OCI-LY3 (cell line): Measurements from ENCODE around the gene FCHSD1.

ENCODE experiments used
- H2AFZ ChIP-seq: fragments of 200-600, 300-600 bp; shearing (Covaris generic); 2 replicates; pipeline ENCODE4 v1.6.0; 2014; ENCODE audit warnings: antibody characterized with exemption, low read depth, low read length
- H3K27ac ChIP-seq: fragments of 200-600, 300-600 bp; sonication (generic); 2 replicates; pipeline ENCODE4 v1.5.1; 2014; ENCODE audit warnings: mild to moderate bottlenecking, low read length, moderate library complexity, mixed read lengths
- H3K27me3 ChIP-seq: fragments of 200-600, 300-600 bp; sonication (generic); 2 replicates; pipeline ENCODE4 v1.6.1; 2014; ENCODE audit warnings: low read depth, low read length, mixed read lengths
- H3K36me3 ChIP-seq: fragments of 200-600, 300-600 bp; sonication (generic); replicated peaks from 2 replicates; pipeline ENCODE3; 2014; ENCODE audit warnings: low read depth, low read length, mixed read lengths
- H3K4me1 ChIP-seq: fragments of 300-600, 200-600 bp; sonication (generic); 2 replicates; pipeline ENCODE4 v1.6.1; 2014; ENCODE audit warnings: low read length, mixed read lengths
- H3K4me2 ChIP-seq: fragments of 200-600, 300-600 bp; sonication (generic); 2 replicates; pipeline ENCODE4 v1.6.1; 2014; ENCODE audit warnings: low read length, mixed read lengths
- H3K4me3 ChIP-seq: fragments of 300-600, 200-600 bp; sonication (generic); 2 replicates; pipeline ENCODE4 v1.5.1; 2014; ENCODE audit warnings: antibody characterized with exemption, mild to moderate bottlenecking, low read length, moderate library complexity
- H3K79me2 ChIP-seq: fragments of 300-600, 200-600 bp; shearing (Covaris generic); 2 replicates; pipeline ENCODE4 v1.6.1; 2014; ENCODE audit warnings: mild to moderate bottlenecking, low read length, mixed read lengths
- H3K9ac ChIP-seq: fragments of 300-600, 200-600 bp; shearing (Covaris generic); 2 replicates; pipeline ENCODE4 v1.6.0; 2014; ENCODE audit warnings: mild to moderate bottlenecking, low read length, moderate library complexity
- H3K9me3 ChIP-seq: fragments of 200-600, 300-600 bp; shearing (Covaris generic); 2 replicates; pipeline ENCODE4 v1.6.1; 2014; ENCODE audit warnings: low read length, mixed read lengths; ENCODE audit not compliant: insufficient read depth
- H4K20me1 ChIP-seq: fragments of 200-600, 300-600 bp; sonication (generic); 2 replicates; pipeline ENCODE4 v1.6.1; 2016; ENCODE audit warnings: low read length, mixed read lengths; ENCODE audit not compliant: insufficient read depth
- EZH2phosphoT487 ChIP-seq: fragments of 200-600 bp; shearing (Covaris generic); IDR thresholded peaks from 2 replicates; pipeline ENCODE4 v1.6.1; 2018; ENCODE audit warnings: antibody characterized with exemption, mixed run types, low read depth
- TF ChIP-seq, protein P1 (sequence below): fragments of 200-600, 300-600 bp; sonication (generic); IDR thresholded peaks from 2 replicates; pipeline ENCODE4 v1.5.1; 2014; ENCODE audit warnings: antibody characterized with exemption, low read length, low read depth

Gene FCHSD1

DNA sequence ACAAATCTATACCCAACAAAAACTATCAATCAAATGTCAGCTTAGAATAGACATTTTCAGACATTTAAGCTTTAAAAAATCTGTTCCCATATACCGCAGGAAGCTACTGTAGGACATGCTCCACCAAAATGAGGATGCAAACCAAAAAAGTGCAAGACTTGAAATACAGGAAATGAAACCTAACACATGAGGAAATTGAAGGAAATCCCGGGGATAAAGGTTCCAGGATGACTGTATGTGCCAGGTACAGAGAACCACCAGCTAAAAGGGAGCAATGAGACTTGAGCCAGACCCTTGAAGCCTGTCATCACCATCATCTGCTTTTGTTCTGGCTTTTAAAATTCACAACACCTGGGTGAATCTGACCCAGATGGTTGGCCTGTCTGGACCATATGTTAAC lies 53.8 kb downstream of the FCHSD1 start:
- Histone ChIP-seq H3K9me3 (no peaks in the 10 kb centered on the region), H3K36me3 (no peaks in the 10 kb centered on the region), H2AFZ (no peak overlapping the region), H3K9ac (no peak overlapping the region), H3K27ac (no peak overlapping the region), H3K4me3 (no peak overlapping the region), H3K4me1 (peaks cover 16% of the 10 kb centered on the region), H3K4me2 (no peak overlapping the region), H4K20me1 (peaks cover 10% of the 10 kb centered on the region), H3K79me2 (peaks cover 45% of the 10 kb centered on the region), H3K27me3 (no peaks in the 10 kb centered on the region)
- TF ChIP-seq, protein P1, sequence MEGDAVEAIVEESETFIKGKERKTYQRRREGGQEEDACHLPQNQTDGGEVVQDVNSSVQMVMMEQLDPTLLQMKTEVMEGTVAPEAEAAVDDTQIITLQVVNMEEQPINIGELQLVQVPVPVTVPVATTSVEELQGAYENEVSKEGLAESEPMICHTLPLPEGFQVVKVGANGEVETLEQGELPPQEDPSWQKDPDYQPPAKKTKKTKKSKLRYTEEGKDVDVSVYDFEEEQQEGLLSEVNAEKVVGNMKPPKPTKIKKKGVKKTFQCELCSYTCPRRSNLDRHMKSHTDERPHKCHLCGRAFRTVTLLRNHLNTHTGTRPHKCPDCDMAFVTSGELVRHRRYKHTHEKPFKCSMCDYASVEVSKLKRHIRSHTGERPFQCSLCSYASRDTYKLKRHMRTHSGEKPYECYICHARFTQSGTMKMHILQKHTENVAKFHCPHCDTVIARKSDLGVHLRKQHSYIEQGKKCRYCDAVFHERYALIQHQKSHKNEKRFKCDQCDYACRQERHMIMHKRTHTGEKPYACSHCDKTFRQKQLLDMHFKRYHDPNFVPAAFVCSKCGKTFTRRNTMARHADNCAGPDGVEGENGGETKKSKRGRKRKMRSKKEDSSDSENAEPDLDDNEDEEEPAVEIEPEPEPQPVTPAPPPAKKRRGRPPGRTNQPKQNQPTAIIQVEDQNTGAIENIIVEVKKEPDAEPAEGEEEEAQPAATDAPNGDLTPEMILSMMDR = no peak
- TF ChIP-seq EZH2phosphoT487 = no peak

DNA sequence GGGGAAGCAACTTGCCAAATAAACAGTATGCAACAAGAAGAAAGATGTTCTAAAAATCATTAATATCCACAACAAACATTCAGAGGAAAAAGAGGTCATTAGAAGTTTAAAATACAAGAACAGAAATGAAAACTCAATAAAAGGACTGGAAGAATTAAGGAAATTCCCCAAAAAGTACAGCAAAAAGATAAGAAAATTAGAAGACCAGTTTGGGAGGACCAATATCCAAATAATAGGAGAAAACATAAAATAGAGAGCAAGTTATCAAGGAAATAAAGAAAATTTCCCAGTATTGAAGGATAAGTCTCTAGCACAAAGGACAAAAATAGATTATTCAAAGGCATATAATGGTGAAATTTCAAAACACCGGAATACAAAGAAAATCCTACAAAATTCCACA lies 54.4 kb downstream of the FCHSD1 start:
- Histone ChIP-seq H3K79me2 (peaks cover 40% of the 10 kb centered on the region), H2AFZ (no peak overlapping the region), H3K27ac (no peak overlapping the region), H3K36me3 (no peaks in the 10 kb centered on the region), H4K20me1 (peaks cover 10% of the 10 kb centered on the region), H3K9ac (no peak overlapping the region), H3K4me2 (no peak overlapping the region), H3K9me3 (no peaks in the 10 kb centered on the region), H3K4me1 (peaks cover 20% of the 10 kb centered on the region), H3K27me3 (no peaks in the 10 kb centered on the region), H3K4me3 (no peak overlapping the region)
- TF ChIP-seq, protein P1 = no peak
- no peak for TF ChIP-seq EZH2phosphoT487

DNA sequence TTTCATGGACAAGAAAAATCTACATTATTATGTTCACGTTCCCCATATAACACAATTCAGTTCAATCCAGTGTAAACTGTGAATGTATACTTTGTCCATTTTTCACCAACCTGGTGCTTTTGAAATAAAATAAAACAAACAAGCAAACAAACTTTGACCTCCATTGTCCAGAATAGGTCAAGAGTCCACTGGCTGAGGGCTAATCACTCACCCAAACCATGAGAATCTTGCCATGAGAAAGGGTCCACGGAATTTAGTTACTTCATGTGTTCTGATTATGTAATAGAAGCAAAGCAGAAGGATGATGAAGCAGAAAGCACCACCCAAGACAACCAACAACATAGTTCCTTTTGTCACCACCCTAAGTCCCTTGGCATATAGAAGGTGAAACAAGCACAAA lies 61.1 kb downstream of the FCHSD1 start:
- H4K20me1 ChIP-seq = no peaks in the 10 kb centered on the region
- H3K9ac ChIP-seq = no peak overlapping the region
- H3K4me3 ChIP-seq = no peak overlapping the region
- peaks cover 17% of the 10 kb centered on the region for H3K4me1 ChIP-seq
- no peak overlapping the region for H3K4me2 ChIP-seq
- H3K36me3 ChIP-seq = peaks cover 15% of the 10 kb centered on the region
- H2AFZ ChIP-seq = no peak overlapping the region
- TF ChIP-seq EZH2phosphoT487 = no peak
- TF ChIP-seq, protein P1 = no peak
- H3K79me2 ChIP-seq = peaks cover 26% of the 10 kb centered on the region
- H3K9me3 ChIP-seq = no peaks in the 10 kb centered on the region
- no peak overlapping the region for H3K27ac ChIP-seq
- no peaks in the 10 kb centered on the region for H3K27me3 ChIP-seq
